CD4-positive, alpha-beta T cell (primary cell): ENCODE measurements around the gene DDX5. TPM values are rescaled to one million over a fixed set of nuclear protein-coding genes. Genes with fewer than 3 reads are reported as not detected.

Experiments used
- ATAC-seq: fragments of 200-7000 bp; cut with Tn5 transposase; one replicate; pipeline ENCODE4 v1.10.0; 2022; ENCODE audit warnings: mild to moderate bottlenecking; ENCODE audit not compliant: poor library complexity
- CTCF ChIA-PET: fragments of 350-600 bp; sonication (Branson Sonifier 250); formaldehyde crosslinking; loops from one replicate; lab custom pipeline; 2021; ENCODE audit warnings: antibody characterized with exemption, inconsistent platforms; lab: Charles Lee
- POLR2A ChIA-PET: fragments of 350-600 bp; sonication (Branson Sonifier 250); formaldehyde crosslinking; loops from one replicate; lab custom pipeline; 2021; ENCODE audit warnings: antibody characterized with exemption, inconsistent platforms; lab: Charles Lee
- DNase-seq, 14 experiments: peaks; one replicate each; pipeline ENCODE4 v3.0.0-alpha.2; 2013 to 2020; ENCODE audit warnings: mixed read lengths in 2 of 14
- H3K27ac ChIP-seq, 2 donors: one replicate each; pipeline versions ENCODE4 v1.5.1 to v1.7.0; 2013; ENCODE audit warnings: low read length in 2 of 2, low read depth in 1 of 2, mild to moderate bottlenecking in 1 of 2
- H3K27me3 ChIP-seq, 2 experiments: 1 replicate in 1 of 2; 2 replicates in 1 of 2; pipeline versions ENCODE4 v1.6.1 to v1.7.0; 2013; ENCODE audit warnings: low read length in 2 of 2, control low read depth in 1 of 2, mild to moderate bottlenecking in 1 of 2, moderate library complexity in 1 of 2; ENCODE audit not compliant: insufficient read depth in 2 of 2, control insufficient read depth in 1 of 2
- H3K36me3 ChIP-seq: one replicate; pipeline ENCODE4 v1.6.1; 2013; ENCODE audit warnings: low read length, control low read depth; ENCODE audit not compliant: insufficient read depth
- H3K4me1 ChIP-seq: one replicate; pipeline ENCODE4 v1.6.1; 2013; ENCODE audit warnings: low read length, control low read depth; ENCODE audit not compliant: insufficient read depth
- H3K4me3 ChIP-seq: one replicate; pipeline ENCODE4 v1.5.1; 2013; ENCODE audit warnings: mild to moderate bottlenecking, low read length, moderate library complexity
- H3K9me3 ChIP-seq, 2 experiments: 1 replicate in 1 of 2; 2 replicates in 1 of 2; pipeline versions ENCODE4 v1.6.1 to v1.7.0; 2013; ENCODE audit warnings: low read length in 2 of 2, mild to moderate bottlenecking in 2 of 2, control low read depth in 1 of 2, moderate library complexity in 1 of 2; ENCODE audit not compliant: control insufficient read depth in 1 of 2, insufficient read depth in 1 of 2
- H3K27ac Mint-ChIP-seq: one replicate; pipeline ENCODE4 v1.8.0; 2020; ENCODE audit warnings: mixed read lengths
- H3K27me3 Mint-ChIP-seq: one replicate; pipeline ENCODE4 v1.8.0; 2021; ENCODE audit warnings: mixed read lengths
- H3K36me3 Mint-ChIP-seq: one replicate; pipeline ENCODE4 v1.8.0; 2021; ENCODE audit warnings: low read depth, mixed read lengths
- H3K4me1 Mint-ChIP-seq: one replicate; pipeline ENCODE4 v1.8.0; 2021; ENCODE audit warnings: low read depth, mixed read lengths
- H3K4me3 Mint-ChIP-seq: one replicate; pipeline ENCODE4 v1.8.0; 2020; ENCODE audit warnings: mild to moderate bottlenecking, mixed read lengths
- H3K9me3 Mint-ChIP-seq: one replicate; pipeline ENCODE4 v1.8.0; 2020; ENCODE audit warnings: mixed read lengths
- CTCF ChIP-seq: fragments of 200-600 bp; IDR thresholded peaks from one replicate; pipeline ENCODE4 v1.8.0; 2022; ENCODE audit warnings: antibody characterized with exemption, mild to moderate bottlenecking
- intact Hi-C, 2 experiments: fragments of 100-400 bp; cut with DNase I in 1 of 2; cut with micrococcal nuclease in 1 of 2; formaldehyde crosslinking; loops; one replicate each; pipeline versions ENCODE4 v1.15.1 to v1.9.0; 2023 to 2025; cut with DNase I, micrococcal nuclease
- total RNA-seq, 174 experiments: library from RNA in 2 of 174; stranded (reverse) in 2 of 174; gene quantifications; one replicate each; pipeline ENCODE4 v1.2.3 and lab custom pipeline; 2021 to 2026

DDX5 gene
- total RNA-seq, 2 experiments from 2014 or later: 2,388 to 2,534 TPM

GRCh38 chr17:64499805-64500486, 6.1 kb downstream of the DDX5 start:
- Histone ChIP-seq H3K9me3 (no peaks in the 10 kb centered on the region), H3K36me3 (peaks cover 72% of the 10 kb centered on the region), H3K4me3 (no peak overlapping the region), H3K4me1 (peaks cover 48% of the 10 kb centered on the region), H3K27ac (no peak overlapping the region), H3K27me3 (no peaks in the 10 kb centered on the region)
- H3K27me3 Mint-ChIP-seq: no peaks in the 10 kb centered on the region
- no peak for TF ChIP-seq CTCF
- peak overlapping the region; percentile 99 for H3K27ac Mint-ChIP-seq
- POLR2A ChIA-PET: interaction anchor here (0.9 to 10.7 kb wide), 4 partner anchors 5 to 152 kb away, joined by 3 to 453 read pairs (median 4); partner anchors contain the start of genes CEP95 and DDX5
- DNase-seq: peak in 2 of 14 experiments; percentile 37 to 43
- CTCF ChIA-PET: interaction anchor here (0.6 kb wide), 1 partner anchor 60 kb away, joined by 3 read pairs; no protein-coding TSS in a partner anchor
- H3K4me1 Mint-ChIP-seq: peaks cover 92% of the 10 kb centered on the region
- H3K4me3 Mint-ChIP-seq: peak overlapping the region; percentile 6
- no peaks in the 10 kb centered on the region for H3K9me3 Mint-ChIP-seq
- intact Hi-C loops: loop anchor here (5.0 to 10.0 kb wide), 5 partner anchors 178 to 725 kb away; partner anchors contain the start of genes CCDC47 (in 1 of the 2), DDX42 (in 1 of the 2), ICAM2 (in 1 of the 2) and TEX2 (in 1 of the 2)
- no peak for ATAC-seq
- H3K36me3 Mint-ChIP-seq: peaks cover 91% of the 10 kb centered on the region

DNA sequence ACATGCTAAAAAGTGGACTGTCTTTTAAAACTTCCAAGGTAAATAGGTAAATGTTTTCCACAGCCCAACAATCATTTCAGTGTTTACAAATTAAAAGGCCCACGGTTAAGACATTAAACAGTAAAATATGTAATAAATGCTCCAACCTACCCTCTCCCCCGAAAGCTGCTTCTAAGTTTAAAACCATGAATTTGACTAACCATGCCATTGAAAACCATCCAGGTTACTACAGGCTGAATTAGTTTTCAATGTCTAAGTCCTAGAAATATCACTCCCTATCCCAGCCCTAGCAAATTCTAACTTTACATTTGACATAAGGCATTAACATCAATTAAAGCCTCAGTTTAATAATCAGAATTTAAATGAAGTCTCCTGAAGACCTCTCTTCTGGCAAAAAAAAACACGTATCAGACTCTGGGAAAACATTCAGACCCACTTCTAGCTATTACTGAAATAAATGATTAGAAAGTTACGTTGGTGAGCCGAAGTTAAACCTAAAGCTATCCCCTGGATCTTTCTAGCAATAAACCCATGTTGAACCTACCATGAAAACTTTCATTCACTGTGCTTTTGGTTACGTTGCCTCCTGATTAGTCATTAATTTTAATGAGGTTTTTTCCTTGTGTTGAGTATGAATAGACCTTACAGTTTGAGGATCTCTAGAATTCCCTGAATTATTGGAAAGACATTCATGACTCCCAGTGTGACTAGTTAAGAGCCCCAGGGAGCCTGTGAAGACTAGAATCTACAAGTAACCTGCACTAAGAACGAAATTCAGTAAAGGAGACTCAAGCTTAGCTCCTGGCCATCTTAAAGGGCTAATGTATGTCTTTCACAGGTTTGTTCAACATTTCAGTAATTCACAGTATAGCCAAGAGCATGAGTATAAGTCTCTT, 7.5 kb downstream of the DDX5 start:
- H3K4me3 Mint-ChIP-seq: peak overlapping the region; percentile 100
- intact Hi-C loops: loop anchor here (5.0 to 10.0 kb wide), 3 partner anchors 176 to 724 kb away; partner anchors contain the start of genes CCDC47 (in 1 of the 2), DDX42 (in 1 of the 2) and TEX2 (in 1 of the 2)

More for the DNA sequence above, 7.5 kb downstream of the DDX5 start:
- POLR2A ChIA-PET: interaction anchor here (0.7 to 10.7 kb wide), 7 partner anchors 6 to 353 kb away, joined by 3 to 453 read pairs (median 5); partner anchors contain the start of genes CEP95 and DDX5
- peaks cover 87% of the 10 kb centered on the region for H3K36me3 Mint-ChIP-seq
- no peaks in the 10 kb centered on the region for H3K27me3 Mint-ChIP-seq
- Histone ChIP-seq H3K27me3 (no peaks in the 10 kb centered on the region), H3K4me3 (no peak overlapping the region), H3K9me3 (no peaks in the 10 kb centered on the region), H3K4me1 (peaks cover 43% of the 10 kb centered on the region), H3K27ac (no peak overlapping the region), H3K36me3 (peaks cover 59% of the 10 kb centered on the region)
- peak overlapping the region; percentile 99 for H3K27ac Mint-ChIP-seq
- no peaks in the 10 kb centered on the region for H3K9me3 Mint-ChIP-seq
- DNase-seq (peak in 2 of 14 experiments; percentile 29 to 37), ATAC-seq (no peak)
- no peak for TF ChIP-seq CTCF
- CTCF ChIA-PET: interaction anchor here (1.2 to 3.8 kb wide), 2 partner anchors 8 to 80 kb away, joined by 3 to 40 read pairs; partner anchors contain the start of genes CEP95 and DDX5
- peaks cover 92% of the 10 kb centered on the region for H3K4me1 Mint-ChIP-seq
